Parathyroid adenoma (tissue), 2 donors: Measurements from ENCODE around the gene MDK.

Experiments
- H2AFZ ChIP-seq: fragments of 300-600 bp; sonication (generic); one replicate; pipeline ENCODE4 v1.7.0; 2017; ENCODE audit warnings: antibody characterized with exemption, mild to moderate bottlenecking
- H3K27ac ChIP-seq: fragments of 300-600 bp; sonication (generic); one replicate; pipeline ENCODE4 v1.7.0; 2017
- H3K27me3 ChIP-seq: fragments of 300-600 bp; sonication (generic); one replicate; pipeline ENCODE4 v1.7.0; 2017; ENCODE audit warnings: low read length; ENCODE audit not compliant: control insufficient read depth, insufficient read depth
- H3K36me3 ChIP-seq: fragments of 300-600 bp; sonication (generic); one replicate; pipeline ENCODE4 v1.7.0; 2017; ENCODE audit warnings: low read length; ENCODE audit not compliant: control insufficient read depth, insufficient read depth
- H3K4me1 ChIP-seq: fragments of 300-600 bp; sonication (generic); one replicate; pipeline ENCODE4 v1.7.0; 2017; ENCODE audit warnings: control low read depth
- H3K4me2 ChIP-seq: fragments of 300-600 bp; sonication (generic); one replicate; pipeline ENCODE4 v1.7.0; 2017; ENCODE audit warnings: low read length
- H3K4me3 ChIP-seq: fragments of 300-600 bp; sonication (generic); one replicate; pipeline ENCODE4 v1.7.0; 2017; ENCODE audit warnings: low read depth, low read length
- H3K79me2 ChIP-seq: fragments of 300-600 bp; sonication (generic); one replicate; pipeline ENCODE4 v1.7.0; 2017; ENCODE audit warnings: control low read depth
- H3K9ac ChIP-seq: fragments of 300-600 bp; sonication (generic); one replicate; pipeline ENCODE4 v1.7.0; 2017; ENCODE audit warnings: mild to moderate bottlenecking
- H3K9me3 ChIP-seq: fragments of 300-600 bp; sonication (generic); one replicate; pipeline ENCODE4 v1.7.0; 2017; ENCODE audit warnings: low read length; ENCODE audit not compliant: control insufficient read depth
- TF ChIP-seq, protein P1 (sequence below): fragments of 300-600 bp; sonication (generic); IDR thresholded peaks from one replicate; pipeline ENCODE4 v1.7.0; 2017; ENCODE audit warnings: antibody characterized with exemption, mild to moderate bottlenecking
- donor health status: primary hyperparathyroidism.

MDK gene

DNA sequence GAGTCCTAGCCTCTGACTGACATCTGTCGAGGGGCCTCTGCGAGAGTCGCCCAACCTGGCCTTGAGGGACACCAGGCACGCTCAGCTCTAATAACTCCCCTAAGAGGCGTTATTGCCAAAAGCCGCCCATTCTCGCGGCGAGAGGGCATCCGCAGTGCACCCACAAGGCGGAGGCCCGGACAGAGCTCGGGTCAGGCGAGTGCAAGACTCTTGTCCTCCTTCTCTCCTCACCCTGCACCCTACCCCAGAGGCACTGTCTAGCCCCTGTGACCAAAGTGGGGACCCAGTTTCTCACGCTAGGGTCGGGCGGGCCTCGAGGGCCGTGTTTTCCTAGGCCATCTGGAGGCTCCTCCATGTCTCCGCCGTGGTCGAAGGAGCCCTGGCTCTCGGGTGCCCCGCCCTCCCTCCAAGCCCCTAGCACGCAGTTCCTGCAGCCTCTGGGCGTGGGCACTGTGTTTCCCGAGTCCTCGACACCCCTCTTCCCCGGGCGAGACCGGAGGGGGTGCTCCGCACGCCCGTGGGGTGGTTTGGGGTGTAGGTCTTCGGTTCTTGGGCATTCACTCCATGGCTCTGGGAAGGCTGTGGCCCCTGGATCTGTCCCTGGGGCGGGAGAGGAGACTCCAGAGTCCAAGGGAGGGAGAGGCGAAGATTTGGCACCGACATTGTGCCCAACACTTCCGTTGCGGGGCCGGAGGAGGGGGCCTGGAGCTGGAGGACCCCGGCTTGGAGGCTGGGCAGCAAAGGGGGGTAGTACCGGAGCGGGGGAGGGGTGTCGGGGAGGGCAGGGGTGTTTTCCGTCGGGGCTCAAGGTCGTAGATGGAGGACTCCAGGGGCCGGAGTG is 9.1 kb downstream of the MDK start:
- Histone ChIP-seq H3K4me2 (no peak overlapping the region), H3K4me1 (peaks cover 14% of the 10 kb centered on the region), H2AFZ (peak overlapping the region; percentile 17), H3K9ac (no peak overlapping the region), H3K4me3 (no peak overlapping the region), H3K27me3 (no peaks in the 10 kb centered on the region), H3K36me3 (no peaks in the 10 kb centered on the region), H3K79me2 (no peaks in the 10 kb centered on the region), H3K9me3 (no peaks in the 10 kb centered on the region), H3K27ac (peak overlapping the region; percentile 68)
- TF ChIP-seq, protein P1, sequence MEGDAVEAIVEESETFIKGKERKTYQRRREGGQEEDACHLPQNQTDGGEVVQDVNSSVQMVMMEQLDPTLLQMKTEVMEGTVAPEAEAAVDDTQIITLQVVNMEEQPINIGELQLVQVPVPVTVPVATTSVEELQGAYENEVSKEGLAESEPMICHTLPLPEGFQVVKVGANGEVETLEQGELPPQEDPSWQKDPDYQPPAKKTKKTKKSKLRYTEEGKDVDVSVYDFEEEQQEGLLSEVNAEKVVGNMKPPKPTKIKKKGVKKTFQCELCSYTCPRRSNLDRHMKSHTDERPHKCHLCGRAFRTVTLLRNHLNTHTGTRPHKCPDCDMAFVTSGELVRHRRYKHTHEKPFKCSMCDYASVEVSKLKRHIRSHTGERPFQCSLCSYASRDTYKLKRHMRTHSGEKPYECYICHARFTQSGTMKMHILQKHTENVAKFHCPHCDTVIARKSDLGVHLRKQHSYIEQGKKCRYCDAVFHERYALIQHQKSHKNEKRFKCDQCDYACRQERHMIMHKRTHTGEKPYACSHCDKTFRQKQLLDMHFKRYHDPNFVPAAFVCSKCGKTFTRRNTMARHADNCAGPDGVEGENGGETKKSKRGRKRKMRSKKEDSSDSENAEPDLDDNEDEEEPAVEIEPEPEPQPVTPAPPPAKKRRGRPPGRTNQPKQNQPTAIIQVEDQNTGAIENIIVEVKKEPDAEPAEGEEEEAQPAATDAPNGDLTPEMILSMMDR = no peak

DNA sequence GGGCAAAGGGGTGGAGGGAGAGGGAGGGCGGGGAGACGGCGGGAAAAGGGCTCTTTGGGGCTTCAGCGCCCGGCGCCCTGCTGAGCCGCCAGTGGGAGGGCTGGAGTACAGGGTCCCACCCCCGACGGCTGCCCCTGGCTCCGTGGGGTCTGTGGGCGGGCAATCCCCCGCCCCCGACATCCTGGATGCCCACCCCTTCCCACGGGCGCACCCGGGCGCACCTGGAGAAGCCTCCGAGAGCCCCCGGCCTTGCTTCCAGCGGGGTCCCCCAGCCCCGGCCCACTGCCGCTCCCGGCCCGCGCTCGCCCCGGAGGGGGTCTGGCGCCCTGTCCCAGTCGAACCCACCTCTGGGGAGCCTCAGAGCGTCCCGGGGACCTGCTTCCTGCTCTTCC is 9.7 kb downstream of the MDK start:
- peak overlapping the region; percentile 46 for H3K9ac ChIP-seq
- H3K36me3 ChIP-seq = no peaks in the 10 kb centered on the region
- H3K27me3 ChIP-seq = no peaks in the 10 kb centered on the region
- peak overlapping the region; percentile 68 for H3K27ac ChIP-seq
- no peak overlapping the region for H2AFZ ChIP-seq
- no peak overlapping the region for H3K4me2 ChIP-seq
- no peaks in the 10 kb centered on the region for H3K79me2 ChIP-seq
- peaks cover 14% of the 10 kb centered on the region for H3K4me1 ChIP-seq
- TF ChIP-seq, protein P1 = no peak
- H3K9me3 ChIP-seq = no peaks in the 10 kb centered on the region
- H3K4me3 ChIP-seq = no peak overlapping the region

DNA sequence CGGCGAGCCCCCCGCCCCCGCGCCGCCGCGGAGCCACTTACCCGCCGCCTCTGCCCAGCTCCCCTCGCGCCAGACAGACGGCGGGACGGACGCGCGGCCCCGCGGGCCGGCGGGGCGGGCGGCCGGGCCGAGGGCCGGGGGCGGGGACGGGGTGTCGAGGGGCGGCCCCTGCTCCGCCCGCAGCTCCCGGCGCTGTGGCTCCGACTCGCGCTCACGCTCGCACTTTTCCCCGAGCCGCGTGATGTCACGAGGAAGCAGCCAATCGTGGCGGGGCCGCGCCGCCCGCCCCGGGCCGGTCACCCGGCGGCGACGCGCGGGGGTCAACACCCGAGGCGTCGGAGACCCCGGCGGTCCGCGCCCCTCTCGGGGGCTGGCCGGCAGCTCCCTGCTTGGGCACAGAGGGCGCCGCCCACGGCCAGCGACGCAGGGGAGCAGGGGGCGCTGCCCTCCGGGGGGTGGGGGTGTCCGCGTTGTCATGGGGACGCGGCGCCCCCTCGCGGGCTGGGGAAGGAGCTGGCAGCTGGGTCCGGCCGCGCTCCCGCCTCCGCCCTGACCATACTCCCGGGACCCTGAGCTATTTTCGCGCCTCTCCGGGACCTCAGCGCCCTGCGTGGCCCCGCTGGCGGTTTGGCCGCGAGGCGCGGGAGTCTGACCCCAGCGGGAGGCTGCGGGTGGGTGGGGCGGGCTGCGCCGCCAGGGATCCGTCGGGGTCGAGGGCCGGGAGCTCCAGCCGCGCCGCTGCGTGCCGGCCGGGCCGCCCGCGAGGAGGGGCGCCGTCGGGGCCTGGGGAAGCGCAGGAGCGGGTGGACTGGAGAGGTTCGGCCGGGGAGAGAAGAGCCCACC is 10.3 kb downstream of the MDK start, which contains the start of gene CHRM4:
TSS of gene CHRM4 (minus strand) at position 199 of the 843 bp plus-strand sequence. CDS start 5,219 bp downstream, outside the sequence.
- H3K4me1 ChIP-seq = peaks cover 14% of the 10 kb centered on the region
- TF ChIP-seq, protein P1 = peak; percentile 40
- H3K9ac ChIP-seq = peak within 1 kb of the TSS; percentile 72
- no peak within 1 kb of the TSS for H3K4me3 ChIP-seq
- no peaks in the 10 kb centered on the region for H3K79me2 ChIP-seq
- H3K9me3 ChIP-seq = no peaks in the 10 kb centered on the region
- H2AFZ ChIP-seq = peak within 1 kb of the TSS; percentile 73
- no peaks in the 10 kb centered on the region for H3K27me3 ChIP-seq
- no peaks in the 10 kb centered on the region for H3K36me3 ChIP-seq
- H3K4me2 ChIP-seq = peak within 1 kb of the TSS; percentile 35
- peak within 1 kb of the TSS; percentile 98 for H3K27ac ChIP-seq

DNA sequence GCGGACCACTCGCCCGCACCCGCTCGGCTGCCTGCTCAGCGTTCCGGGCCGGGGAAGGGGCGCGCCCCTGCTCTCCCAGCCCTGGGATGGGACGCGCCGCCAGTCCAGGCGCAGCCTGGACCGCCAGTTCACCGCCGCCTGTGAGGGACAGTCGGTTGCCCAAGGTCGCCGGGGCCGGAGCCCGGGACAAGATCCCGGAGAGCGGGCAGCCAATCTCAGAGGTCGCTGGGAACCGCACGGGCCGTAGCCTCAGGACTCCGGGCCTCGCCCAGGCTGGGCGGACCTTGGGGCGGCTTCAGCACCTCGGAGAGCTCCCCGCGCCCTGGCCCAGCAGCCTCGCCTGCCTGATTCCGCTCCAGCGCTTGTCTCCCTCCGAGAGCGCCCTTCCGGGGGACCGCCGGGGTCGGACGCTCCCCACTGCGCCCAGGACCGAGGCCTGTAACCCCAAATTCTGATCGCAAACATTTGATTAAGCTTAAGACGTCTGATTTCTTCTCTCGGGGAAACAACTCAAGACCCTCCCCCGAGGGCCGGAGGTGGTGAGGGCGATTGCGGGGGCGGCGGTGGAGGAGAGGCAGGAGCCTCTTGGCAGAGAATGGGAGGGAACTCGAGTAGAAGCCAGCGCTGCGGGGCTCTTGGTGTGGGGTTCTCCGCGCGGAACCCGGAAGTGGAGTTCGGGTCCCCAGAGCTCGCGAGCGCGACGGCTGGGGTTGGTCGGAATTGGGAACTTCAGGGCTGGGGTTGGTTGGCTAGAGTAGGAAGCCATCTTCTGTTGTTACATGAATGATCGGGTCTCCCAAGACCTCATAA is 11.2 kb downstream of the MDK start:
- H3K36me3 ChIP-seq = no peaks in the 10 kb centered on the region
- H3K4me3 ChIP-seq = no peak overlapping the region

More for the DNA sequence above, 11.2 kb downstream of the MDK start:
- no peaks in the 10 kb centered on the region for H3K27me3 ChIP-seq
- peak overlapping the region; percentile 35 for H3K4me2 ChIP-seq
- TF ChIP-seq, protein P1 = peak; percentile 12
- H3K4me1 ChIP-seq = peaks cover 14% of the 10 kb centered on the region
- no peaks in the 10 kb centered on the region for H3K9me3 ChIP-seq
- peak overlapping the region; percentile 72 for H3K9ac ChIP-seq
- peak overlapping the region; percentile 98 for H3K27ac ChIP-seq
- H2AFZ ChIP-seq = peak overlapping the region; percentile 73
- no peaks in the 10 kb centered on the region for H3K79me2 ChIP-seq
